Endothelial cell (in vitro differentiated cells): ENCODE results near the gene RBM14. TPM values are rescaled to one million over a fixed set of nuclear protein-coding genes. Genes with fewer than 3 reads are reported as not detected.
A peak's percentile ranks its signal among the peaks of the same experiment; 100 is the strongest.

Experiments used
- DNase-seq: peaks from one replicate; pipeline ENCODE4 v3.0.0; 2021; ENCODE audit warnings: low spot score
- H3K27ac Mint-ChIP-seq: one replicate; pipeline ENCODE4 v1.8.0; 2021; ENCODE audit warnings: mixed read lengths, inconsistent platforms; ENCODE audit not compliant: unreplicated experiment
- H3K27me3 Mint-ChIP-seq: one replicate; pipeline ENCODE4 v1.8.0; 2021; ENCODE audit warnings: mild to moderate bottlenecking, moderate library complexity, mixed read lengths, inconsistent platforms; ENCODE audit not compliant: unreplicated experiment
- H3K36me3 Mint-ChIP-seq: one replicate; pipeline ENCODE4 v1.8.0; 2021; ENCODE audit warnings: mild to moderate bottlenecking, low read depth, mixed read lengths, inconsistent platforms; ENCODE audit not compliant: unreplicated experiment
- H3K4me1 Mint-ChIP-seq: one replicate; pipeline ENCODE4 v1.8.0; 2021; ENCODE audit warnings: mild to moderate bottlenecking, mixed read lengths, inconsistent platforms; ENCODE audit not compliant: unreplicated experiment
- H3K4me3 Mint-ChIP-seq: one replicate; pipeline ENCODE4 v1.8.0; 2021; ENCODE audit warnings: mild to moderate bottlenecking, mixed read lengths, inconsistent platforms; ENCODE audit not compliant: unreplicated experiment
- H3K9me3 Mint-ChIP-seq: one replicate; pipeline ENCODE4 v1.8.0; 2021; ENCODE audit warnings: mixed read lengths, inconsistent platforms; ENCODE audit not compliant: unreplicated experiment
- total RNA-seq: library from RNA; stranded (reverse); fragmentation: NEBNext Ultra II Directional; extraction: Animal tissue kit (Norgen Biotek cat#: 25700); gene quantifications from one replicate; pipeline ENCODE4 v1.2.1, GENCODE V29; 2021; ENCODE audit not compliant: unreplicated experiment
- TF ChIP-seq, protein P1 (sequence below): fragments of 200-600 bp; sonication (generic); IDR thresholded peaks from one replicate; pipeline ENCODE4 v1.5.0; 2021; ENCODE audit warnings: antibody characterized with exemption; ENCODE audit not compliant: unreplicated experiment

The RBM14 gene
- total RNA-seq, 1 donor from 2014 or later = 84.2 TPM

DNA sequence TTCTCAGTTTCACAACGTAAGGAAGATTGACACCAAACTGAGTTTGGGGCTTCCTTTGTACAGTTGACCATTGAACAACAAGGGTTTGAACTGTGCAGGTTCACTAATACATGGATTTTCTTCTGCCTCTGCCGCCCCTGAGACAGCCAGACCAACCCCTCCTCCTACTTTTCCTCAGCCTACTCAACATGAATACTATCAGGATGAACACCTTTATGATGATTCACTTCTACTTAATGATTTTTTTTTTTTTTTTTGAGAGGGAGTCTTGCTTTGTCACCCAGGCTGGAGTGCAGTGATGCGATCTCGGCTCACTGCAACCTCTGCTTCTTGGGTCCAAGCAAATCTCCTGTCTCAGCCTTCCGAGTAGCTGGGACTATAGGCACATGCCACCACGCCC, 36.7 kb downstream of the RBM14 start:
- no peak overlapping the region for H3K4me3 Mint-ChIP-seq
- H3K4me1 Mint-ChIP-seq = peaks cover 3% of the 10 kb centered on the region
- DNase-seq = no peak
- H3K9me3 Mint-ChIP-seq = no peaks in the 10 kb centered on the region
- TF ChIP-seq, protein P1, sequence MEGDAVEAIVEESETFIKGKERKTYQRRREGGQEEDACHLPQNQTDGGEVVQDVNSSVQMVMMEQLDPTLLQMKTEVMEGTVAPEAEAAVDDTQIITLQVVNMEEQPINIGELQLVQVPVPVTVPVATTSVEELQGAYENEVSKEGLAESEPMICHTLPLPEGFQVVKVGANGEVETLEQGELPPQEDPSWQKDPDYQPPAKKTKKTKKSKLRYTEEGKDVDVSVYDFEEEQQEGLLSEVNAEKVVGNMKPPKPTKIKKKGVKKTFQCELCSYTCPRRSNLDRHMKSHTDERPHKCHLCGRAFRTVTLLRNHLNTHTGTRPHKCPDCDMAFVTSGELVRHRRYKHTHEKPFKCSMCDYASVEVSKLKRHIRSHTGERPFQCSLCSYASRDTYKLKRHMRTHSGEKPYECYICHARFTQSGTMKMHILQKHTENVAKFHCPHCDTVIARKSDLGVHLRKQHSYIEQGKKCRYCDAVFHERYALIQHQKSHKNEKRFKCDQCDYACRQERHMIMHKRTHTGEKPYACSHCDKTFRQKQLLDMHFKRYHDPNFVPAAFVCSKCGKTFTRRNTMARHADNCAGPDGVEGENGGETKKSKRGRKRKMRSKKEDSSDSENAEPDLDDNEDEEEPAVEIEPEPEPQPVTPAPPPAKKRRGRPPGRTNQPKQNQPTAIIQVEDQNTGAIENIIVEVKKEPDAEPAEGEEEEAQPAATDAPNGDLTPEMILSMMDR = no peak
- no peak overlapping the region for H3K27ac Mint-ChIP-seq
- peaks cover 16% of the 10 kb centered on the region for H3K36me3 Mint-ChIP-seq
- no peaks in the 10 kb centered on the region for H3K27me3 Mint-ChIP-seq

DNA sequence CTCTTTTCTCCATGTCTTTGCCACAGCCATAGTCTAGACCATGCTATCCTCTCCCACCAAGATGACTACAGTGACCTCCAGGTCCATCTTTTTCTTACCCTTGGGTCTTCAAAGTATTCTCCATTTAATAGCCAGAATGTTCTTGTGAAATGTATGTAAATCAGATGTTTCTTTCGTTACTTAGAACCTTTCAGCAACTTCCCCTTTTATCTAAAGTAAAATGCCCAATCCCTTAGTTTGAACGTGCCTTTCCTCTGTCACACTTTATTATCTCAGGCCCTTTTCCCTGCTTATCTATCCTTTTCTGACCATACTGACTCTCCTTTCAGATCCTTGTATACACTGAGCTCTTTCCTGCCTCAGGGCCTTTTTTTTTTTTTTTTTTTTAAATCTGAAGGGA, 43.3 kb downstream of the RBM14 start:
- Mint-ChIP-seq H3K27me3 (peaks cover 6% of the 10 kb centered on the region), H3K4me1 (peaks cover 10% of the 10 kb centered on the region), H3K36me3 (peaks cover 14% of the 10 kb centered on the region), H3K4me3 (peak overlapping the region; percentile 21), H3K27ac (peak overlapping the region; percentile 34), H3K9me3 (no peaks in the 10 kb centered on the region)
- DNase-seq = no peak
- TF ChIP-seq, protein P1 = no peak

DNA sequence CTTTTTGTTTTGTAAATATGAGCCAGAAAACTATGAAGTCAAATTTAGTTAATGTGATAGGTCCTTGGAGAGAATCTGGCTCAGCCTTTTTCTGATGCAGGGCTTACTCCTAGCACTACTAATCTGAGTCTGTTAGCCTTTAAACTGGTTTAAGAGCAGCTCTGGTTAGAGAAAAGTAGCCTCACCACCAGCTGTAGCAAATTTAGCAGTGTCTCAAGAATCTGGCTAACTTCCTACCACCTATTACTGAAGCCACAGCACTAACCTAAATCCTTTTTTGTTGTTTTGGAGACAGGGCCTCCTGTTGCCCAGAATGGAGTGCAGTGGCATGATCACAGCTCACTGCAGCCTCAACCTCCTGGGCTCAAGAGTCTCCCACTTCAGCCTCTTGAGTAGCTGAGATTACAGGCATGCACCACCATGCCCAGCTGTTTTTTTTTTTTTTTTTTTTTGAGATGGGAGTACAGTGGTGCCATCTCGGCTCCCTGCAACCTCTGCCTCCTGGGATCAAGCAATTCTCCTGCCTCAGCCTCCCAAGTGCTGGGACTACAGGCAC, 47.4 kb downstream of the RBM14 start:
- H3K4me3 Mint-ChIP-seq = no peak overlapping the region
- TF ChIP-seq, protein P1 = no peak
- no peak for DNase-seq
- peaks cover 9% of the 10 kb centered on the region for H3K27me3 Mint-ChIP-seq
- H3K9me3 Mint-ChIP-seq = no peaks in the 10 kb centered on the region
- H3K36me3 Mint-ChIP-seq = peaks cover 19% of the 10 kb centered on the region
- H3K4me1 Mint-ChIP-seq = peaks cover 10% of the 10 kb centered on the region
- H3K27ac Mint-ChIP-seq = no peak overlapping the region

DNA sequence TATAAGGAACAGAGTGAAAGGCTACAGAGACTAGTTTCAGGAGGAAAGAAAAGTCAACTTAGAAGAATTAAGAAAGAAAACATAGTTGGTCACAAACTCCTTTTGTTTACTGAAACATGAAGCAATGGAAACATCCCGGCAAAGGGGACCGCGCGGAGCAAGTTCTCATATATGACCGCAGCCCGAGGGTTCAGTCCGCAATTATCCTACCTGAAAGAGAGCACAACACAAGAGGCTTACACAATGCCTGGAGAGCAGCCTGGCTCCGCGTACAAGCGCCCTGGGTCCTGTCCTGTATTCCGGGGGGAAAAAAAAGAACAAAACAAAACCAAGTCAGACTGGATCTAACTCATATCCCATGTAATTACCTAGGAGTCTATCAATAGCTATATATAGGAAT, 48.9 kb downstream of the RBM14 start:
- Mint-ChIP-seq H3K4me1 (peaks cover 8% of the 10 kb centered on the region), H3K4me3 (no peak overlapping the region), H3K9me3 (no peaks in the 10 kb centered on the region), H3K36me3 (peaks cover 14% of the 10 kb centered on the region), H3K27me3 (peaks cover 5% of the 10 kb centered on the region), H3K27ac (no peak overlapping the region)
- DNase-seq = no peak
- TF ChIP-seq, protein P1 = no peak

DNA sequence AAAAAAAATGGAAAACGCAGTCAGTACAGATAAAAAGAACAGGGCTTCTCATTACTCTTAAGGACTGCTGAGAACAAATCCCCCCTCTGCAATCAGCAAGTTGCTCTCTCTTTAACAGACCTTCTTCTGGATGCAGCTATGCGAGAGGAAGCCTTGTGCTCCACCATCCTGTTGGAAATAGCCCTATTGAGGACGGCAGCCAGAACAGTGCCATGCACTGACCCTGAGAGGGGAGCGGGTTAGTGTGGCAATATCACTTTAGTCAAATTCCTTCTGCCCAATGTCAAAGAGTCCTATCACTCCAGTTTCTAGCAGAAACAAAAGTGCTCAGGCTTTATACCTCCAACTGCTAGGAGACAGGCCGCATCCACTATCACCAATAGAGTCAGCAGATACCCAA, 54.4 kb downstream of the RBM14 start:
- no peaks in the 10 kb centered on the region for H3K9me3 Mint-ChIP-seq
- peaks cover 4% of the 10 kb centered on the region for H3K36me3 Mint-ChIP-seq
- H3K4me3 Mint-ChIP-seq = no peak overlapping the region
- H3K4me1 Mint-ChIP-seq = peaks cover 28% of the 10 kb centered on the region
- H3K27ac Mint-ChIP-seq = peak overlapping the region; percentile 57
- no peak for DNase-seq
- TF ChIP-seq, protein P1 = no peak
- no peaks in the 10 kb centered on the region for H3K27me3 Mint-ChIP-seq
